ENCODE data around the gene SUMO1. TPM values are rescaled to one million over a fixed set of nuclear protein-coding genes. Genes with fewer than 3 reads are reported as not detected.
A peak's percentile ranks its signal among the peaks of the same experiment; 100 is the strongest.

The SUMO1 gene
- total and polyA plus RNA-seq, 9 of the 15 experiments (the other 6 are each of a cell fraction or from before 2014, with no cell fraction given), result 63.7 to 292 (median 92.0) TPM

DNA sequence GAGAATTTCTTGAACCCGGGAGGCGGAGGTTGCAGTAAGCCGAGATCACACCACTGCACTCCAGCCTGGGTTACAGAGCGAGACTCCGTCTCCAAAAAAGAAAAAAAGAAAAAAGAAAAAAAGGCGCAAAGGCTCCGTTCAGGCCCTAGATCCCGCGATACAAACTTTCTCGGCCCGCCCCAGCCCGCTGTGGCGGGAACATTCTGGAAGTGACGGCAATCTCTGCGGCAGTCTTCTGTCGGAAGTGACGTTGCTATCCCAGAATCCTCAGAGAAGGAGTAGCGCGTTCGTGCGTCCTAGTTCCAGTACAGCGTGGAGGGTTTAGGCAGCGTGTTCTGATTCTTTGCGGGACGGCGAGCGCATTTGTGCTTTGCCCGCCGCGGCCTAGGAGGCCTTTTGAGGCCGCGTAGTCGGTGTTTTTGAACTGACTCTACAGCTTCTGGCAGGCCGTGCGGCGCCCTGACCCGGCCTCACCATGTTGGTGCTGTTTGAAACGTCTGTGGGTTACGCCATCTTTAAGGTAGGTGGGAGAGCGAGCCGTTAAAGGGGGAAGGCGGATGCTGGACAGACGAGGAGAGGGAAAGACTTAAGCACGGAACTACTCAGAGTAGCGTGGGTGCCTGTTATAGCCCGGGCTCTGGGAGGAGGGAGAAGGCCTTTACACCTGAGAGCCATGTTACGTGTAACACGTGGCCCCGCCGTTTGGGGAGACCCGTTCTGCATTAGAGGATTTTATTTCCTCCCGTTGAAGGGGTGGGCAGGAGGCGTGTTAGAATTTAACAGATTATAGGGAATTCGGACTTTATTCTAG lies 27.3 kb upstream of the SUMO1 start, which contains the start of gene NOP58 (continued):
- TF ChIP-seq, protein P1, sequence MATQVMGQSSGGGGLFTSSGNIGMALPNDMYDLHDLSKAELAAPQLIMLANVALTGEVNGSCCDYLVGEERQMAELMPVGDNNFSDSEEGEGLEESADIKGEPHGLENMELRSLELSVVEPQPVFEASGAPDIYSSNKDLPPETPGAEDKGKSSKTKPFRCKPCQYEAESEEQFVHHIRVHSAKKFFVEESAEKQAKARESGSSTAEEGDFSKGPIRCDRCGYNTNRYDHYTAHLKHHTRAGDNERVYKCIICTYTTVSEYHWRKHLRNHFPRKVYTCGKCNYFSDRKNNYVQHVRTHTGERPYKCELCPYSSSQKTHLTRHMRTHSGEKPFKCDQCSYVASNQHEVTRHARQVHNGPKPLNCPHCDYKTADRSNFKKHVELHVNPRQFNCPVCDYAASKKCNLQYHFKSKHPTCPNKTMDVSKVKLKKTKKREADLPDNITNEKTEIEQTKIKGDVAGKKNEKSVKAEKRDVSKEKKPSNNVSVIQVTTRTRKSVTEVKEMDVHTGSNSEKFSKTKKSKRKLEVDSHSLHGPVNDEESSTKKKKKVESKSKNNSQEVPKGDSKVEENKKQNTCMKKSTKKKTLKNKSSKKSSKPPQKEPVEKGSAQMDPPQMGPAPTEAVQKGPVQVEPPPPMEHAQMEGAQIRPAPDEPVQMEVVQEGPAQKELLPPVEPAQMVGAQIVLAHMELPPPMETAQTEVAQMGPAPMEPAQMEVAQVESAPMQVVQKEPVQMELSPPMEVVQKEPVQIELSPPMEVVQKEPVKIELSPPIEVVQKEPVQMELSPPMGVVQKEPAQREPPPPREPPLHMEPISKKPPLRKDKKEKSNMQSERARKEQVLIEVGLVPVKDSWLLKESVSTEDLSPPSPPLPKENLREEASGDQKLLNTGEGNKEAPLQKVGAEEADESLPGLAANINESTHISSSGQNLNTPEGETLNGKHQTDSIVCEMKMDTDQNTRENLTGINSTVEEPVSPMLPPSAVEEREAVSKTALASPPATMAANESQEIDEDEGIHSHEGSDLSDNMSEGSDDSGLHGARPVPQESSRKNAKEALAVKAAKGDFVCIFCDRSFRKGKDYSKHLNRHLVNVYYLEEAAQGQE (IDR thresholded peaks at IDR 0.05; ENCODE audit: borderline replicate concordance), result no peak
- TF ChIP-seq, protein P1 (CRISPR knock-in tag; IDR thresholded peaks at IDR 0.05; ENCODE audit: low read depth), result no peak
- TF ChIP-seq MCM7 (IDR thresholded peaks at IDR 0.05) (no peak), CC2D1A (IDR thresholded peaks at IDR 0.05) (no peak), FOXM1 (IDR thresholded peaks at IDR 0.05; ENCODE audit: low read depth) (no peak), FOXM1 (CRISPR knock-in tag; IDR thresholded peaks at IDR 0.05; ENCODE audit: low read depth) (no peak), RHOXF2B (CRISPR knock-in tag; conservative IDR thresholded peaks at IDR 0.05) (no peak), RBM34 (IDR thresholded peaks at IDR 0.05; ENCODE audit: borderline replicate concordance, insufficient read depth, low read length) (no peak), MEF2D (tag; conservative IDR thresholded peaks at IDR 0.05; ENCODE audit: low read depth) (no peak), RNF2 (IDR thresholded peaks at IDR 0.05) (no peak; the same call in 1 of the 2 replicates), ILK (tag; IDR thresholded peaks at IDR 0.05; ENCODE audit: borderline replicate concordance, low read depth) (no peak), MAFF (IDR thresholded peaks at IDR 0.05; ENCODE audit: low read length) (no peak), MTA1 (IDR thresholded peaks at IDR 0.05; ENCODE audit: borderline replicate concordance) (no peak), ZNF696 (CRISPR knock-in tag; conservative IDR thresholded peaks at IDR 0.05) (no peak), ZNF551 (CRISPR knock-in tag; IDR thresholded peaks at IDR 0.05) (no peak)
- TF ChIP-seq, protein P2, sequence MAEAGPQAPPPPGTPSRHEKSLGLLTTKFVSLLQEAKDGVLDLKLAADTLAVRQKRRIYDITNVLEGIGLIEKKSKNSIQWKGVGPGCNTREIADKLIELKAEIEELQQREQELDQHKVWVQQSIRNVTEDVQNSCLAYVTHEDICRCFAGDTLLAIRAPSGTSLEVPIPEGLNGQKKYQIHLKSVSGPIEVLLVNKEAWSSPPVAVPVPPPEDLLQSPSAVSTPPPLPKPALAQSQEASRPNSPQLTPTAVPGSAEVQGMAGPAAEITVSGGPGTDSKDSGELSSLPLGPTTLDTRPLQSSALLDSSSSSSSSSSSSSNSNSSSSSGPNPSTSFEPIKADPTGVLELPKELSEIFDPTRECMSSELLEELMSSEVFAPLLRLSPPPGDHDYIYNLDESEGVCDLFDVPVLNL (CRISPR knock-in tag; IDR thresholded peaks at IDR 0.05; ENCODE audit: low read depth), result peak; percentile 84

Measured in K562 (cell line).